ENCODE data around the gene SLC16A3. TPM values are rescaled to one million over a fixed set of nuclear protein-coding genes. Genes with fewer than 3 reads are reported as not detected.

SLC16A3 gene
- total RNA-seq, 1 donor = 44.6 TPM

- DNase-seq (ENCODE audit: low read depth) = no peak
- no peak overlapping the region for H3K4me3 ChIP-seq (ENCODE audit: low read depth, low read length)
- no peak for TF ChIP-seq CTCF (IDR thresholded peaks at IDR 0.05; ENCODE audit: insufficient read depth, low read length)
Measured at GRCh38 chr17:82219083-82219482, 9.8 kb upstream of the SLC16A3 start.

GRCh38 chr17:82219753-82220709 lies 8.8 kb upstream of the SLC16A3 start:
- H3K4me3 ChIP-seq (ENCODE audit: low read depth, low read length) = no peak overlapping the region
- DNase-seq (ENCODE audit: low read depth) = no peak
- TF ChIP-seq CTCF (IDR thresholded peaks at IDR 0.05; ENCODE audit: insufficient read depth, low read length) = no peak

- no peak overlapping the region for H3K4me3 ChIP-seq (ENCODE audit: low read depth, low read length)
- DNase-seq (ENCODE audit: low read depth) = no peak
- no peak for TF ChIP-seq CTCF (IDR thresholded peaks at IDR 0.05; ENCODE audit: insufficient read depth, low read length)
Measured at GRCh38 chr17:82221341-82221902, 7.4 kb upstream of the SLC16A3 start.

- DNase-seq (ENCODE audit: low read depth) = no peak
- H3K4me3 ChIP-seq (ENCODE audit: low read depth, low read length) = no peak overlapping the region
- no peak for TF ChIP-seq CTCF (IDR thresholded peaks at IDR 0.05; ENCODE audit: insufficient read depth, low read length)
Measured at GRCh38 chr17:82222816-82223215, 6.0 kb upstream of the SLC16A3 start.

- no peak for TF ChIP-seq CTCF (IDR thresholded peaks at IDR 0.05; ENCODE audit: insufficient read depth, low read length)
- DNase-seq (ENCODE audit: low read depth) = no peak
- no peak overlapping the region for H3K4me3 ChIP-seq (ENCODE audit: low read depth, low read length)
Measured at GRCh38 chr17:82223517-82223916, 5.3 kb upstream of the SLC16A3 start.

- DNase-seq (ENCODE audit: low read depth) = no peak
- no peak for TF ChIP-seq CTCF (IDR thresholded peaks at IDR 0.05; ENCODE audit: insufficient read depth, low read length)
- no peak overlapping the region for H3K4me3 ChIP-seq (ENCODE audit: low read depth, low read length)
Measured at GRCh38 chr17:82224666-82225065, 4.2 kb upstream of the SLC16A3 start.

Measured in fibroblast of the aortic adventitia (primary cell).